Osteoblast (primary cell): ENCODE results near the gene SMARCA2. TPM values are rescaled to one million over a fixed set of nuclear protein-coding genes. Genes with fewer than 3 reads are reported as not detected.

Source experiments
- DNase-seq: peaks from one replicate; pipeline ENCODE4 v3.0.0; 2011; ENCODE audit warnings: low spot score, mixed read lengths; ENCODE audit not compliant: insufficient read length; ENCODE audit errors: missing footprints
- H2AFZ ChIP-seq: 2 replicates; pipeline ENCODE4 v1.6.0; 2011; ENCODE audit warnings: mild to moderate bottlenecking, low read length
- H3K27ac ChIP-seq: 2 replicates; pipeline ENCODE4 v1.5.1; 2011; ENCODE audit warnings: mild to moderate bottlenecking, low read depth, low read length, moderate library complexity
- H3K27me3 ChIP-seq: 2 replicates; pipeline ENCODE4 v1.6.0; 2012; ENCODE audit warnings: mild to moderate bottlenecking, control low read depth, inconsistent platforms, low read length, moderate library complexity; ENCODE audit not compliant: insufficient read depth
- H3K36me3 ChIP-seq: 2 replicates; pipeline ENCODE4 v1.5.1; 2011; ENCODE audit warnings: mild to moderate bottlenecking, low read length, control low read depth, moderate library complexity; ENCODE audit not compliant: insufficient read depth
- H3K4me1 ChIP-seq: 2 replicates; pipeline ENCODE4 v1.5.1; 2011; ENCODE audit warnings: mild to moderate bottlenecking, low read length, control low read depth, moderate library complexity; ENCODE audit not compliant: insufficient read depth
- H3K4me2 ChIP-seq: 2 replicates; pipeline ENCODE4 v1.6.0; 2011; ENCODE audit warnings: mild to moderate bottlenecking, low read length; ENCODE audit not compliant: insufficient read depth
- H3K4me3 ChIP-seq: fragments of 200-600 bp; sonication (generic); 3 replicates; pipeline ENCODE4 v1.5.1; 2012; ENCODE audit warnings: mild to moderate bottlenecking, low read length, inconsistent platforms; ENCODE audit not compliant: insufficient read depth
- H3K79me2 ChIP-seq: 2 replicates; pipeline ENCODE4 v1.6.0; 2012; ENCODE audit warnings: mild to moderate bottlenecking, low read length, control low read depth, inconsistent platforms; ENCODE audit not compliant: insufficient read depth
- H3K9me3 ChIP-seq: 2 replicates; pipeline ENCODE4 v1.5.1; 2011; ENCODE audit warnings: low read depth, low read length, control low read depth
- H4K20me1 ChIP-seq: 2 replicates; pipeline ENCODE4 v1.6.0; 2012; ENCODE audit warnings: mild to moderate bottlenecking, low read length, control low read depth; ENCODE audit not compliant: insufficient read depth
- total RNA-seq: library from RNA; depleted of rRNA; stranded (reverse); fragments of >200 nt; gene quantifications from 2 replicates; pipeline ENCODE4 v1.2.3, GENCODE V29; 2012
- TF ChIP-seq, protein P1 (sequence below): IDR thresholded peaks from 2 replicates; pipeline ENCODE4 v1.5.1; 2011; ENCODE audit warnings: mild to moderate bottlenecking, low read depth, low read length, moderate library complexity; ENCODE audit errors: extremely low read depth

SMARCA2 gene
- total RNA-seq, 1 donor: 101 TPM

DNA sequence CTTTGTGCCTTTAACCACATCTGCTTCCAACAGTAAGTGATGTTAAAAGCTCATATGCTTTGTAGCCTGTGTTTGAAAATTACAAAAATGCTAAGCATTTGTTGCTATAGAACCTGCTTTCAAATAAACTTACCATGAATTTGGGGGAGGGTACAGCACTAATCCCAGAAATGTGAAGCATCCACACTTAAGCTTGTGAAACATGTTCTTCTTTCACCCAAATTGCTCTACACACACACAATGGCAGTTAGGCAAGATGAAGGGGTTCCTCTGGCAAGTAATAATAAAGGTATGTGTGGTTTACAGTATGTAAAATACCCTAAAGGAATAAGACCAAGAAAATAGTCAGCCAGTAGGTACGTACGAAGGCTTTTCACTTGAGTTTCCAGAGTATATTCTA is 165.6 kb downstream of the SMARCA2 start:
- H3K4me3 ChIP-seq: no peak overlapping the region
- no peaks in the 10 kb centered on the region for H3K9me3 ChIP-seq
- no peak for DNase-seq
- H3K27me3 ChIP-seq: no peaks in the 10 kb centered on the region
- H2AFZ ChIP-seq: no peak overlapping the region
- no peak overlapping the region for H3K27ac ChIP-seq
- no peaks in the 10 kb centered on the region for H3K4me1 ChIP-seq
- H3K79me2 ChIP-seq: no peaks in the 10 kb centered on the region
- TF ChIP-seq, protein P1, sequence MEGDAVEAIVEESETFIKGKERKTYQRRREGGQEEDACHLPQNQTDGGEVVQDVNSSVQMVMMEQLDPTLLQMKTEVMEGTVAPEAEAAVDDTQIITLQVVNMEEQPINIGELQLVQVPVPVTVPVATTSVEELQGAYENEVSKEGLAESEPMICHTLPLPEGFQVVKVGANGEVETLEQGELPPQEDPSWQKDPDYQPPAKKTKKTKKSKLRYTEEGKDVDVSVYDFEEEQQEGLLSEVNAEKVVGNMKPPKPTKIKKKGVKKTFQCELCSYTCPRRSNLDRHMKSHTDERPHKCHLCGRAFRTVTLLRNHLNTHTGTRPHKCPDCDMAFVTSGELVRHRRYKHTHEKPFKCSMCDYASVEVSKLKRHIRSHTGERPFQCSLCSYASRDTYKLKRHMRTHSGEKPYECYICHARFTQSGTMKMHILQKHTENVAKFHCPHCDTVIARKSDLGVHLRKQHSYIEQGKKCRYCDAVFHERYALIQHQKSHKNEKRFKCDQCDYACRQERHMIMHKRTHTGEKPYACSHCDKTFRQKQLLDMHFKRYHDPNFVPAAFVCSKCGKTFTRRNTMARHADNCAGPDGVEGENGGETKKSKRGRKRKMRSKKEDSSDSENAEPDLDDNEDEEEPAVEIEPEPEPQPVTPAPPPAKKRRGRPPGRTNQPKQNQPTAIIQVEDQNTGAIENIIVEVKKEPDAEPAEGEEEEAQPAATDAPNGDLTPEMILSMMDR: no peak
- no peak overlapping the region for H3K4me2 ChIP-seq
- no peaks in the 10 kb centered on the region for H4K20me1 ChIP-seq
- peaks cover 3% of the 10 kb centered on the region for H3K36me3 ChIP-seq

DNA sequence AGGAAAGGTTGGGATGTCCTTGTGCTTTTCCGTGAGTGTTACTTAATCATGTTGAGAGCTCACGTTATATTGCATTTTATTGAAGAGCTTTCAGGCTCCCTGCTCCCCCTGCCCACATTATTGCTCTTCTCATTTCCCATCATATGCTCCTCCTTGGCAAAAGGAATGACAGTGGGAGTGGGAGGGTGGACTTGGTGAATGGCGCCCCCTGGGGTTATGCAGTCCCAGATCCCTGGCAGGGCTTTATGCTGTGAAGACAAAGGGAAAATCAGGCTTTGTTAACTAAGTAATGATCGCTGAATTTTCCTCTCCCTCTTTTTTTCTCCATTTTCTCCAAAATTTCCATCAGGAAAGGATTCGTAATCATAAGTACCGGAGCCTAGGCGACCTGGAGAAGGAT is 166.6 kb downstream of the SMARCA2 start:
- no peaks in the 10 kb centered on the region for H4K20me1 ChIP-seq
- H3K36me3 ChIP-seq: peaks cover 11% of the 10 kb centered on the region
- no peaks in the 10 kb centered on the region for H3K9me3 ChIP-seq
- no peaks in the 10 kb centered on the region for H3K4me1 ChIP-seq
- TF ChIP-seq, protein P1: peak; percentile 52
- no peak for DNase-seq
- no peak overlapping the region for H3K4me3 ChIP-seq
- no peak overlapping the region for H2AFZ ChIP-seq
- H3K79me2 ChIP-seq: no peaks in the 10 kb centered on the region
- no peaks in the 10 kb centered on the region for H3K27me3 ChIP-seq
- no peak overlapping the region for H3K27ac ChIP-seq
- no peak overlapping the region for H3K4me2 ChIP-seq

DNA sequence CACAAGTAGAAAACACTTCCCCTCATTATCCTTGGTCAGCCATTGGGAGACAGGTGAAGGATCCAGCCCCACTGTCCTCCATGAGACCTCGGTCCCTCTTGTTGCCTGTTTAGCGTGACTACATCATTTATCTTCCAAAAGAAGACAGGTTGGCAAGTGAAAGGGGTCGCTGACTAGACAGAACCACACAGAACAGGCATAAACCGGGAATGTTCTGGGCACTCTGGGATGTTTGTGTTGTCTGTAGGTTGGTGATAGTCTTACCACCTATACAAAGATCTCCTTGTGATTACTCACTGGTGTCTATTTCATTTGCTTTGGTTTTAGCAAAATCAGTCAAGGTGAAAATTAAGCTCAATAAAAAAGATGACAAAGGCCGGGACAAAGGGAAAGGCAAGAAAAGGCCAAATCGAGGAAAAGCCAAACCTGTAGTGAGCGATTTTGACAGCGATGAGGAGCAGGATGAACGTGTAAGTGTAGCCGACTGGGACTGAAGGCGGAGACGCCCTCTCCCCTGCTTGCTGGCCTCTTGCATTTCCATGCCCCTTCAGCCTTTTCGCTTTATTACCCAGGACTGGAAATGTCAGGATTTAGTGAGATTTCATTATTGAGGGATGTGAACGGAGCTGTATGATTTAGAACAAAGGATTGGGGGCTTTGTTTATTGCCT is 175.9 kb downstream of the SMARCA2 start:
- peaks cover 14% of the 10 kb centered on the region for H3K36me3 ChIP-seq
- H3K4me2 ChIP-seq: no peak overlapping the region
- TF ChIP-seq, protein P1: no peak
- H3K27ac ChIP-seq: no peak overlapping the region
- no peak for DNase-seq
- no peaks in the 10 kb centered on the region for H3K4me1 ChIP-seq
- H3K27me3 ChIP-seq: no peaks in the 10 kb centered on the region
- H3K4me3 ChIP-seq: no peak overlapping the region
- no peaks in the 10 kb centered on the region for H3K9me3 ChIP-seq
- no peaks in the 10 kb centered on the region for H3K79me2 ChIP-seq
- no peaks in the 10 kb centered on the region for H4K20me1 ChIP-seq
- H2AFZ ChIP-seq: no peak overlapping the region

DNA sequence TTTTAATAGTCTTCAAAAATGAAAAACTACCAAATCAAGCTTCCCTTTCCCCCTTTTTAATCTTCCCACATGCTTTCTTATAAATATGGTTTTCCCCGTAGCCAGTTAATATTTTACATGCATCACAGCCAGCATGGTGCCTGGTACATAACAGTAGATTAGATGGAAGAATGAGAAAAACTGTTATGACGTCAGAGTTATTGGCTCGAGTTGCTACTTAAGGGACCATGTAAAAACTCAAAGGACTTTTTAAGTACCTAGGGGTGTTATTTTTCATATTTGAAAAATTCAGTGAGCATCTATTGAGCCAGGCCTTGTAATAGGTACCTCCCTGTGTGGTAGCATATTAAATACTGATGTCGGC is 176.4 kb downstream of the SMARCA2 start:
- Histone ChIP-seq H3K4me3 (no peak overlapping the region), H2AFZ (no peak overlapping the region), H3K4me2 (no peak overlapping the region), H3K9me3 (no peaks in the 10 kb centered on the region), H3K27me3 (no peaks in the 10 kb centered on the region), H3K27ac (no peak overlapping the region), H3K4me1 (no peaks in the 10 kb centered on the region), H3K36me3 (peaks cover 10% of the 10 kb centered on the region), H3K79me2 (no peaks in the 10 kb centered on the region), H4K20me1 (no peaks in the 10 kb centered on the region)
- TF ChIP-seq, protein P1: no peak
- DNase-seq: no peak
